ENCODE measurements around the gene TXNRD1.

Gene TXNRD1

GRCh38 chr12:104280717-104281458 is 65.3 kb downstream of the TXNRD1 start:
- no peak for DNase-seq (ENCODE audit: low spot score)

GRCh38 chr12:104281636-104282035 is 66.1 kb downstream of the TXNRD1 start:
- no peak for DNase-seq (ENCODE audit: low spot score)

GRCh38 chr12:104282109-104282508 is 66.5 kb downstream of the TXNRD1 start:
- DNase-seq (ENCODE audit: low spot score): peak; percentile 56

GRCh38 chr12:104285740-104286515 is 70.3 kb downstream of the TXNRD1 start:
- DNase-seq (ENCODE audit: low spot score): no peak

- DNase-seq (ENCODE audit: low spot score): peak; percentile 96
Observed at GRCh38 chr12:104286516-104287482, 71.2 kb downstream of the TXNRD1 start.

GRCh38 chr12:104288635-104289274 is 73.2 kb downstream of the TXNRD1 start:
- peak; percentile 93 for DNase-seq (ENCODE audit: low spot score)

GRCh38 chr12:104290320-104290719 is 74.7 kb downstream of the TXNRD1 start:
- DNase-seq (ENCODE audit: low spot score): no peak

- no peak for DNase-seq (ENCODE audit: low spot score)
Observed at GRCh38 chr12:104290855-104291254, 75.3 kb downstream of the TXNRD1 start.

GRCh38 chr12:104291867-104292524 is 76.4 kb downstream of the TXNRD1 start:
- no peak for DNase-seq (ENCODE audit: low spot score)

GRCh38 chr12:104292872-104293794 is 77.6 kb downstream of the TXNRD1 start:
- DNase-seq (ENCODE audit: low spot score): no peak

- peak; percentile 49 for DNase-seq (ENCODE audit: low spot score)
Observed at GRCh38 chr12:104294158-104294859, 78.7 kb downstream of the TXNRD1 start.

- DNase-seq (ENCODE audit: low spot score): no peak
Observed at GRCh38 chr12:104294927-104295668, 79.5 kb downstream of the TXNRD1 start.

GRCh38 chr12:104295954-104296353 is 80.4 kb downstream of the TXNRD1 start:
- DNase-seq (ENCODE audit: low spot score): no peak

GRCh38 chr12:104296718-104297117 is 81.1 kb downstream of the TXNRD1 start:
- no peak for DNase-seq (ENCODE audit: low spot score)

GRCh38 chr12:104297477-104298113 is 82.0 kb downstream of the TXNRD1 start:
- no peak for DNase-seq (ENCODE audit: low spot score)

GRCh38 chr12:104299842-104300481 is 84.4 kb downstream of the TXNRD1 start:
- DNase-seq (ENCODE audit: low spot score): no peak

GRCh38 chr12:104303538-104304151 is 88.1 kb downstream of the TXNRD1 start, which contains the start of gene EID3:
EID3 (plus strand) TSS chr12:104303739; CDS start chr12:104303935, 196 bp downstream.
- no peak for DNase-seq (ENCODE audit: low spot score)
